Measurements from ENCODE around the gene CBLB.

GRCh38 chr3:105787453-105787852 lies 81.4 kb downstream of the CBLB start:
- TF ChIP-seq CTCF (conservative IDR thresholded peaks at IDR 0.05 in 1 of 2, IDR thresholded peaks at IDR 0.05 in 1 of 2; ENCODE audit: low read depth in 1 of 2, low read length in 2 of 2) (no peak), EZH2 (IDR thresholded peaks at IDR 0.05; ENCODE audit: low read length, missing control alignments) (no peak)
